ENCODE data around the gene ADK. TPM values are rescaled to one million over a fixed set of nuclear protein-coding genes. Genes with fewer than 3 reads are reported as not detected.

ADK gene
- total and polyA plus RNA-seq, 2 experiments from 2014 or later = 39.9 to 53.0 TPM

DNA sequence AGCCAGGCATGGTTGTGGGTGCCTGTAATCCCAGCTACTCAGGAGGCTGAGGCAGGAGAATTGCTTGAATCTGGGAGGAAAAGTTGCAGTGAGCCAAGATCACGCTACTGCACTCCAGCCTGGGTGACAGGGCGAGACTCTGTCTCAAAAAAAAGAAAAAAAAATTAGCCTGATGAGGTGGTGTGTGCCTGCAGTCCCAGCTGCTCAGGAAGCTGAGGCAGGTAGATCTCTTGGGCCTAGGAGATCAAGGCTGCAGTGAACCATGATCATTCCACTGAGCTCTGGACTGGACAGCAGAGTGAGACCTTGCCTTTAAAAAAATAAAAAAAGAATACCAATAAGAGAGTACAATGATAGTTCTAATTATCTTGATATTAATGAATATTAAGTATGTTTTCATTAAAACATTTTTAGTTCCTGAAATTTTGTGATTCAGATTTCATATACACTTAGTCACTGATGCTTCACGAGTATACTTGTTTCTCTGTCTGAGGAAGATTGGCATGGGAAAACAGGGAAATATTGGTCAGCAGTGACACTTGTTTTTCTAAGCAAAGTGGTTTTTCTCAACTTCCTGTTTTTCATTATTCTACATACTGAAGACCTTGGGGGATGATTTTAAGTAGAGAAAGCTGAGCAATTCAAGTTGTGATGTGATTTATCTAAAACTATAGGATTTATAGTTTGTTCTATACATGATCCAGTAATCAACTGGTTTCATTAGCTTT is 76.8 kb downstream of the ADK start:
- no peak for ATAC-seq
- Mint-ChIP-seq H3K4me3 (no peak overlapping the region), H3K4me1 (peaks cover 3% of the 10 kb centered on the region; the same call in 1 of the 3 replicates), H3K27me3 (ENCODE audit: insufficient read depth, low read depth, poor library complexity) (peaks cover 5% of the 10 kb centered on the region), H3K27ac (peak overlapping the region; percentile 62; the same call in 1 of the 2 replicates), H3K36me3 (ENCODE audit: low read depth) (no peaks in the 10 kb centered on the region), H3K9me3 (no peaks in the 10 kb centered on the region)
- Histone ChIP-seq H3K4me3 (no peak overlapping the region), H2AFZ (no peak overlapping the region), H3K27me3 (ENCODE audit: insufficient read depth) (no peaks in the 10 kb centered on the region), H3K36me3 (ENCODE audit: insufficient read depth) (no peaks in the 10 kb centered on the region), H4K20me1 (replicated peaks; ENCODE audit: insufficient read depth) (no peaks in the 10 kb centered on the region), H3K4me2 (no peak overlapping the region), H3K79me2 (replicated peaks; ENCODE audit: insufficient read depth) (no peaks in the 10 kb centered on the region), H3F3A (replicated peaks; ENCODE audit: low read depth) (no peaks in the 10 kb centered on the region), H3K9me2 (ENCODE audit: insufficient read depth) (no peaks in the 10 kb centered on the region), H3K27ac (ENCODE audit: low read depth) (no peak overlapping the region), H3K4me1 (ENCODE audit: insufficient read depth) (peaks cover 2% of the 10 kb centered on the region; the same call in 1 of the 2 replicates)
- DNase-seq (ENCODE audit: low spot score) = no peak
- TF ChIP-seq, protein P1, sequence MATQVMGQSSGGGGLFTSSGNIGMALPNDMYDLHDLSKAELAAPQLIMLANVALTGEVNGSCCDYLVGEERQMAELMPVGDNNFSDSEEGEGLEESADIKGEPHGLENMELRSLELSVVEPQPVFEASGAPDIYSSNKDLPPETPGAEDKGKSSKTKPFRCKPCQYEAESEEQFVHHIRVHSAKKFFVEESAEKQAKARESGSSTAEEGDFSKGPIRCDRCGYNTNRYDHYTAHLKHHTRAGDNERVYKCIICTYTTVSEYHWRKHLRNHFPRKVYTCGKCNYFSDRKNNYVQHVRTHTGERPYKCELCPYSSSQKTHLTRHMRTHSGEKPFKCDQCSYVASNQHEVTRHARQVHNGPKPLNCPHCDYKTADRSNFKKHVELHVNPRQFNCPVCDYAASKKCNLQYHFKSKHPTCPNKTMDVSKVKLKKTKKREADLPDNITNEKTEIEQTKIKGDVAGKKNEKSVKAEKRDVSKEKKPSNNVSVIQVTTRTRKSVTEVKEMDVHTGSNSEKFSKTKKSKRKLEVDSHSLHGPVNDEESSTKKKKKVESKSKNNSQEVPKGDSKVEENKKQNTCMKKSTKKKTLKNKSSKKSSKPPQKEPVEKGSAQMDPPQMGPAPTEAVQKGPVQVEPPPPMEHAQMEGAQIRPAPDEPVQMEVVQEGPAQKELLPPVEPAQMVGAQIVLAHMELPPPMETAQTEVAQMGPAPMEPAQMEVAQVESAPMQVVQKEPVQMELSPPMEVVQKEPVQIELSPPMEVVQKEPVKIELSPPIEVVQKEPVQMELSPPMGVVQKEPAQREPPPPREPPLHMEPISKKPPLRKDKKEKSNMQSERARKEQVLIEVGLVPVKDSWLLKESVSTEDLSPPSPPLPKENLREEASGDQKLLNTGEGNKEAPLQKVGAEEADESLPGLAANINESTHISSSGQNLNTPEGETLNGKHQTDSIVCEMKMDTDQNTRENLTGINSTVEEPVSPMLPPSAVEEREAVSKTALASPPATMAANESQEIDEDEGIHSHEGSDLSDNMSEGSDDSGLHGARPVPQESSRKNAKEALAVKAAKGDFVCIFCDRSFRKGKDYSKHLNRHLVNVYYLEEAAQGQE (IDR thresholded peaks at IDR 0.05; ENCODE audit: unreplicated experiment) = no peak
- TF ChIP-seq STAT1 (IDR thresholded peaks at IDR 0.05; ENCODE audit: unreplicated experiment) (no peak), EZH2 (IDR thresholded peaks at IDR 0.05; ENCODE audit: low read depth, unreplicated experiment) (no peak), JUNB (IDR thresholded peaks at IDR 0.05; ENCODE audit: unreplicated experiment) (no peak), EZH2phosphoT487 (IDR thresholded peaks at IDR 0.05; ENCODE audit: unreplicated experiment) (no peak), CREB1 (CRISPR knock-in tag; IDR thresholded peaks at IDR 0.05; ENCODE audit: low read depth) (no peak), NANOG (IDR thresholded peaks at IDR 0.05; ENCODE audit: borderline replicate concordance) (no peak), ZNF331 (CRISPR knock-in tag; IDR thresholded peaks at IDR 0.05; ENCODE audit: low read depth) (no peak), POLR2AphosphoS5 (IDR thresholded peaks at IDR 0.05; ENCODE audit: low read depth) (no peak)
- TF ChIP-seq, protein P2, sequence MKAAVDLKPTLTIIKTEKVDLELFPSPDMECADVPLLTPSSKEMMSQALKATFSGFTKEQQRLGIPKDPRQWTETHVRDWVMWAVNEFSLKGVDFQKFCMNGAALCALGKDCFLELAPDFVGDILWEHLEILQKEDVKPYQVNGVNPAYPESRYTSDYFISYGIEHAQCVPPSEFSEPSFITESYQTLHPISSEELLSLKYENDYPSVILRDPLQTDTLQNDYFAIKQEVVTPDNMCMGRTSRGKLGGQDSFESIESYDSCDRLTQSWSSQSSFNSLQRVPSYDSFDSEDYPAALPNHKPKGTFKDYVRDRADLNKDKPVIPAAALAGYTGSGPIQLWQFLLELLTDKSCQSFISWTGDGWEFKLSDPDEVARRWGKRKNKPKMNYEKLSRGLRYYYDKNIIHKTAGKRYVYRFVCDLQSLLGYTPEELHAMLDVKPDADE (IDR thresholded peaks at IDR 0.05) = no peak
- TF ChIP-seq, protein P3, sequence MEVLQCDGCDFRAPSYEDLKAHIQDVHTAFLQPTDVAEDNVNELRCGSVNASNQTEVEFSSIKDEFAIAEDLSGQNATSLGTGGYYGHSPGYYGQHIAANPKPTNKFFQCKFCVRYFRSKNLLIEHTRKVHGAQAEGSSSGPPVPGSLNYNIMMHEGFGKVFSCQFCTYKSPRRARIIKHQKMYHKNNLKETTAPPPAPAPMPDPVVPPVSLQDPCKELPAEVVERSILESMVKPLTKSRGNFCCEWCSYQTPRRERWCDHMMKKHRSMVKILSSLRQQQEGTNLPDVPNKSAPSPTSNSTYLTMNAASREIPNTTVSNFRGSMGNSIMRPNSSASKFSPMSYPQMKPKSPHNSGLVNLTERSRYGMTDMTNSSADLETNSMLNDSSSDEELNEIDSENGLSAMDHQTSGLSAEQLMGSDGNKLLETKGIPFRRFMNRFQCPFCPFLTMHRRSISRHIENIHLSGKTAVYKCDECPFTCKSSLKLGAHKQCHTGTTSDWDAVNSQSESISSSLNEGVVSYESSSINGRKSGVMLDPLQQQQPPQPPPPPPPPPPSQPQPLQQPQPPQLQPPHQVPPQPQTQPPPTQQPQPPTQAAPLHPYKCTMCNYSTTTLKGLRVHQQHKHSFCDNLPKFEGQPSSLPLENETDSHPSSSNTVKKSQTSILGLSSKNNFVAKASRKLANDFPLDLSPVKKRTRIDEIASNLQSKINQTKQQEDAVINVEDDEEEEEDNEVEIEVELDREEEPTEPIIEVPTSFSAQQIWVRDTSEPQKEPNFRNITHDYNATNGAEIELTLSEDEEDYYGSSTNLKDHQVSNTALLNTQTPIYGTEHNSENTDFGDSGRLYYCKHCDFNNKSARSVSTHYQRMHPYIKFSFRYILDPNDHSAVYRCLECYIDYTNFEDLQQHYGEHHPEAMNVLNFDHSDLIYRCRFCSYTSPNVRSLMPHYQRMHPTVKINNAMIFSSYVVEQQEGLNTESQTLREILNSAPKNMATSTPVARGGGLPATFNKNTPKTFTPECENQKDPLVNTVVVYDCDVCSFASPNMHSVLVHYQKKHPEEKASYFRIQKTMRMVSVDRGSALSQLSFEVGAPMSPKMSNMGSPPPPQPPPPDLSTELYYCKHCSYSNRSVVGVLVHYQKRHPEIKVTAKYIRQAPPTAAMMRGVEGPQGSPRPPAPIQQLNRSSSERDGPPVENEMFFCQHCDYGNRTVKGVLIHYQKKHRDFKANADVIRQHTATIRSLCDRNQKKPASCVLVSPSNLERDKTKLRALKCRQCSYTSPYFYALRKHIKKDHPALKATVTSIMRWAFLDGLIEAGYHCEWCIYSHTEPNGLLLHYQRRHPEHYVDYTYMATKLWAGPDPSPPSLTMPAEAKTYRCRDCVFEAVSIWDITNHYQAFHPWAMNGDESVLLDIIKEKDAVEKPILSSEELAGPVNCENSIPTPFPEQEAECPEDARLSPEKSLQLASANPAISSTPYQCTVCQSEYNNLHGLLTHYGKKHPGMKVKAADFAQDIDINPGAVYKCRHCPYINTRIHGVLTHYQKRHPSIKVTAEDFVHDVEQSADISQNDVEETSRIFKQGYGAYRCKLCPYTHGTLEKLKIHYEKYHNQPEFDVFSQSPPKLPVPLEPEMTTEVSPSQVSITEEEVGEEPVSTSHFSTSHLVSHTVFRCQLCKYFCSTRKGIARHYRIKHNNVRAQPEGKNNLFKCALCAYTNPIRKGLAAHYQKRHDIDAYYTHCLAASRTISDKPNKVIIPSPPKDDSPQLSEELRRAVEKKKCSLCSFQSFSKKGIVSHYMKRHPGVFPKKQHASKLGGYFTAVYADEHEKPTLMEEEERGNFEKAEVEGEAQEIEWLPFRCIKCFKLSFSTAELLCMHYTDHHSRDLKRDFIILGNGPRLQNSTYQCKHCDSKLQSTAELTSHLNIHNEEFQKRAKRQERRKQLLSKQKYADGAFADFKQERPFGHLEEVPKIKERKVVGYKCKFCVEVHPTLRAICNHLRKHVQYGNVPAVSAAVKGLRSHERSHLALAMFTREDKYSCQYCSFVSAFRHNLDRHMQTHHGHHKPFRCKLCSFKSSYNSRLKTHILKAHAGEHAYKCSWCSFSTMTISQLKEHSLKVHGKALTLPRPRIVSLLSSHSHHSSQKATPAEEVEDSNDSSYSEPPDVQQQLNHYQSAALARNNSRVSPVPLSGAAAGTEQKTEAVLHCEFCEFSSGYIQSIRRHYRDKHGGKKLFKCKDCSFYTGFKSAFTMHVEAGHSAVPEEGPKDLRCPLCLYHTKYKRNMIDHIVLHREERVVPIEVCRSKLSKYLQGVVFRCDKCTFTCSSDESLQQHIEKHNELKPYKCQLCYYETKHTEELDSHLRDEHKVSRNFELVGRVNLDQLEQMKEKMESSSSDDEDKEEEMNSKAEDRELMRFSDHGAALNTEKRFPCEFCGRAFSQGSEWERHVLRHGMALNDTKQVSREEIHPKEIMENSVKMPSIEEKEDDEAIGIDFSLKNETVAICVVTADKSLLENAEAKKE (CRISPR knock-in tag; IDR thresholded peaks at IDR 0.05) = no peak
- TF ChIP-seq, protein P4, sequence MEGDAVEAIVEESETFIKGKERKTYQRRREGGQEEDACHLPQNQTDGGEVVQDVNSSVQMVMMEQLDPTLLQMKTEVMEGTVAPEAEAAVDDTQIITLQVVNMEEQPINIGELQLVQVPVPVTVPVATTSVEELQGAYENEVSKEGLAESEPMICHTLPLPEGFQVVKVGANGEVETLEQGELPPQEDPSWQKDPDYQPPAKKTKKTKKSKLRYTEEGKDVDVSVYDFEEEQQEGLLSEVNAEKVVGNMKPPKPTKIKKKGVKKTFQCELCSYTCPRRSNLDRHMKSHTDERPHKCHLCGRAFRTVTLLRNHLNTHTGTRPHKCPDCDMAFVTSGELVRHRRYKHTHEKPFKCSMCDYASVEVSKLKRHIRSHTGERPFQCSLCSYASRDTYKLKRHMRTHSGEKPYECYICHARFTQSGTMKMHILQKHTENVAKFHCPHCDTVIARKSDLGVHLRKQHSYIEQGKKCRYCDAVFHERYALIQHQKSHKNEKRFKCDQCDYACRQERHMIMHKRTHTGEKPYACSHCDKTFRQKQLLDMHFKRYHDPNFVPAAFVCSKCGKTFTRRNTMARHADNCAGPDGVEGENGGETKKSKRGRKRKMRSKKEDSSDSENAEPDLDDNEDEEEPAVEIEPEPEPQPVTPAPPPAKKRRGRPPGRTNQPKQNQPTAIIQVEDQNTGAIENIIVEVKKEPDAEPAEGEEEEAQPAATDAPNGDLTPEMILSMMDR (conservative IDR thresholded peaks at IDR 0.05; ENCODE audit: low read depth in 2 of 2) = no peak
